Skeletal muscle tissue (tissue), 4 donors: ENCODE results near the gene PSMB7. TPM values are rescaled to one million over a fixed set of nuclear protein-coding genes. Genes with fewer than 3 reads are reported as not detected.

ENCODE experiments used
- H3K27ac ChIP-seq: one replicate; pipeline ENCODE4 v1.7.0; 2013; ENCODE audit warnings: mild to moderate bottlenecking, low read depth, low read length, inconsistent platforms
- H3K27me3 ChIP-seq, 3 donors: one replicate each; pipeline ENCODE4 v1.7.0; 2013; ENCODE audit warnings: low read length in 3 of 3; ENCODE audit not compliant: control insufficient read depth in 3 of 3, insufficient read depth in 3 of 3
- H3K36me3 ChIP-seq, 3 donors: one replicate each; pipeline ENCODE4 v1.7.0; 2013; ENCODE audit warnings: low read length in 3 of 3; ENCODE audit not compliant: control insufficient read depth in 3 of 3, insufficient read depth in 3 of 3
- H3K4me1 ChIP-seq, 3 donors: one replicate each; pipeline ENCODE4 v1.7.0; 2013; ENCODE audit warnings: low read length in 3 of 3, mild to moderate bottlenecking in 3 of 3; ENCODE audit not compliant: control insufficient read depth in 3 of 3, insufficient read depth in 3 of 3
- H3K4me3 ChIP-seq, 3 donors: one replicate each; pipeline ENCODE4 v1.7.0; 2013; ENCODE audit warnings: low read length in 3 of 3
- H3K9ac ChIP-seq, 3 donors: one replicate each; pipeline ENCODE4 v1.7.0; 2013; ENCODE audit warnings: low read length in 3 of 3, mild to moderate bottlenecking in 3 of 3, moderate library complexity in 2 of 3, low read depth in 1 of 3
- H3K9me3 ChIP-seq, 3 donors: one replicate each; pipeline ENCODE4 v1.7.0; 2013; ENCODE audit warnings: low read length in 3 of 3; ENCODE audit not compliant: control insufficient read depth in 3 of 3
- total RNA-seq: library from RNA; depleted of rRNA; stranded (reverse); fragments of >200 nt; gene quantifications from one replicate; pipeline ENCODE4 v1.2.3, GENCODE V29; 2014
- donor health status: Osteomylitis.

The PSMB7 gene
- total RNA-seq, 1 donor from 2014 or later, result 215 TPM

DNA sequence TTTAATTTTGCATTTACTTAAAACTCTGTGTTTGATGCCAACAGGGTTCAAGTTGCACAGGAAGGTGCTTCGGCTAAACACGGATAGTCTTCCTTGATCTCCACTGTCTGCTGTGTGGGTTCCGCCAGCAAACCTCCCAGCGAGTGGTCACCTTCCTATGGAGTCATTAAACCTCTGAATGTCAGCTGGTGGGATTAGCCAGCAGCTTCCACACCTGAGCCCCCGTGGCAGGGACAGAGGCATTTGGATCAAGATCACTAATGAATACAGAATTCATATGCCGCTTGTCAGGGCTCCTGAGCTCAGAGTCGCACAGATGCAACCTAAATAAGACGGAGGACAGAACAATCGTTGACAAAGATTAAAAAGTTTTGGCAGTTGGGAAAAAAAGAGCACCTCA is 39.5 kb downstream of the PSMB7 start:
- H3K27me3 ChIP-seq, result no peaks in the 10 kb centered on the region
- H3K4me1 ChIP-seq, result peaks cover 18 to 29% (median 27%) of the 10 kb centered on the region in 3 donors
- peaks cover 4 to 10% (median 9%) of the 10 kb centered on the region in 3 donors for H3K36me3 ChIP-seq
- no peaks in the 10 kb centered on the region for H3K9me3 ChIP-seq
- H3K4me3 ChIP-seq, result no peak overlapping the region
- H3K27ac ChIP-seq, result no peak overlapping the region
- no peak overlapping the region for H3K9ac ChIP-seq

DNA sequence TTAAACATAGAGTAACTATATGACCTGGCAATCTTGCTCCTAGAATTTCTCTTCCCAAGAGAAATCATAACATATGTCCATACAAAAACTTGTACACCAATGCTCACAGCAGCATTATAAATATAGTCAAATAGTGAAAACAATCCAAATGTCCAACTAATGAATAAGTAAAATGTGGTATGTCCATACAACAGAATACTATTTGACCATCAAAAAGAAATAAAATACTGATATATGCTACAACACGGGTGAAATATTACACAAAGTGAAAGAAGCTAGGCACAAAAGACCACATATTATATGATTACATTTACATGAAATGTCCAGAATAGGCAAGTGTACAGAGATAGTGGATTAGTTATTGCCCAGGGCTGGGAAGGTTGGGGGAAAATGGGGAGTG is 41.4 kb downstream of the PSMB7 start:
- Histone ChIP-seq H3K27ac (no peak overlapping the region), H3K9me3 (no peaks in the 10 kb centered on the region), H3K36me3 (no peaks in the 10 kb centered on the region), H3K27me3 (no peaks in the 10 kb centered on the region), H3K4me3 (no peak overlapping the region), H3K9ac (no peak overlapping the region), H3K4me1 (peaks cover 29 to 42% (median 35%) of the 10 kb centered on the region in 3 donors)

DNA sequence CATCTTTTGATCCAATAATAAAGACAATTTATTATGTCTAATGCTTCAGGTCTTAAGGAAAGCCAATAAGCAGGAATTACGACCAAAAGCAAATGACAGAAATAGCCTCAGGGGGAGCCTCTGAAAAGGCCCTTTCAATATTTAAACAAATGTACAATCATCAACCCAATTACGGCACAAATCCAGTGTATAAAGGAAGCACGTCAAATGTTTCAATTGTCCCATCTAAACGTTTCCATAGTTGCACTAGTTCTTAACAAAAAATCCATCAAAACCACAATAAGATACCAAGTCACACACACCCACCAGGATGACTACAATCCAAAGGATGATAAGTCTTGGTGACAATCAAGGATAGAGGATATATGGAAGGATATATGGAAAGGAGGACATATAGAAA is 41.9 kb downstream of the PSMB7 start:
- no peak overlapping the region for H3K4me3 ChIP-seq
- no peaks in the 10 kb centered on the region for H3K27me3 ChIP-seq
- no peak overlapping the region for H3K9ac ChIP-seq
- no peaks in the 10 kb centered on the region for H3K36me3 ChIP-seq
- no peak overlapping the region for H3K27ac ChIP-seq
- H3K4me1 ChIP-seq, result peaks cover 28 to 42% (median 34%) of the 10 kb centered on the region in 3 donors
- no peaks in the 10 kb centered on the region for H3K9me3 ChIP-seq

- H3K9ac ChIP-seq, result no peak overlapping the region
- no peaks in the 10 kb centered on the region for H3K36me3 ChIP-seq
- peaks cover 16 to 29% (median 23%) of the 10 kb centered on the region in 3 donors for H3K4me1 ChIP-seq
- H3K9me3 ChIP-seq, result no peaks in the 10 kb centered on the region
- no peak overlapping the region for H3K27ac ChIP-seq
- no peaks in the 10 kb centered on the region for H3K27me3 ChIP-seq
- H3K4me3 ChIP-seq, result no peak overlapping the region
Measured at GRCh38 chr9:124372038-124372437, 43.2 kb downstream of the PSMB7 start.

GRCh38 chr9:124370896-124371582 is 44.2 kb downstream of the PSMB7 start:
- Histone ChIP-seq H3K36me3 (no peaks in the 10 kb centered on the region), H3K4me3 (no peak overlapping the region), H3K9ac (no peak overlapping the region), H3K4me1 (peaks cover 14 to 31% (median 22%) of the 10 kb centered on the region in 3 donors), H3K27me3 (no peaks in the 10 kb centered on the region), H3K27ac (no peak overlapping the region), H3K9me3 (no peaks in the 10 kb centered on the region)

- Histone ChIP-seq H3K4me1 (peaks cover 14 to 31% (median 22%) of the 10 kb centered on the region in 3 donors), H3K9me3 (no peaks in the 10 kb centered on the region), H3K27ac (no peak overlapping the region), H3K27me3 (no peaks in the 10 kb centered on the region), H3K36me3 (peaks cover 0 to 11% (median 0%) of the 10 kb centered on the region in 3 donors), H3K9ac (no peak overlapping the region), H3K4me3 (no peak overlapping the region)
Measured at GRCh38 chr9:124369231-124369797, 45.9 kb downstream of the PSMB7 start.

- no peak overlapping the region for H3K4me3 ChIP-seq
- H3K9ac ChIP-seq, result no peak overlapping the region
- H3K4me1 ChIP-seq, result peaks cover 14 to 32% (median 22%) of the 10 kb centered on the region in 3 donors
- no peak overlapping the region for H3K27ac ChIP-seq
- H3K27me3 ChIP-seq, result no peaks in the 10 kb centered on the region
- H3K36me3 ChIP-seq, result peaks cover 0 to 11% (median 0%) of the 10 kb centered on the region in 3 donors
- no peaks in the 10 kb centered on the region for H3K9me3 ChIP-seq
Measured at GRCh38 chr9:124368692-124369091, 46.5 kb downstream of the PSMB7 start.

GRCh38 chr9:124366476-124367220 is 48.6 kb downstream of the PSMB7 start:
- Histone ChIP-seq H3K4me1 (peaks cover 10 to 28% (median 17%) of the 10 kb centered on the region in 3 donors), H3K9me3 (no peaks in the 10 kb centered on the region), H3K27ac (no peak overlapping the region), H3K27me3 (no peaks in the 10 kb centered on the region), H3K9ac (no peak overlapping the region), H3K36me3 (peaks cover 0 to 11% (median 0%) of the 10 kb centered on the region in 3 donors), H3K4me3 (no peak overlapping the region)

- H3K4me1 ChIP-seq, result peaks cover 6 to 24% (median 9%) of the 10 kb centered on the region in 3 donors
- peaks cover 0 to 11% (median 0%) of the 10 kb centered on the region in 3 donors for H3K36me3 ChIP-seq
- H3K9ac ChIP-seq, result no peak overlapping the region
- H3K4me3 ChIP-seq, result no peak overlapping the region
- no peaks in the 10 kb centered on the region for H3K9me3 ChIP-seq
- H3K27ac ChIP-seq, result no peak overlapping the region
- H3K27me3 ChIP-seq, result no peaks in the 10 kb centered on the region
Measured at GRCh38 chr9:124365036-124365435, 50.2 kb downstream of the PSMB7 start.

GRCh38 chr9:124364141-124364540 is 51.1 kb downstream of the PSMB7 start:
- Histone ChIP-seq H3K9me3 (no peaks in the 10 kb centered on the region), H3K9ac (no peak overlapping the region), H3K4me1 (peaks cover under 1 to 20% (median 2%) of the 10 kb centered on the region in 3 donors), H3K27me3 (no peaks in the 10 kb centered on the region), H3K36me3 (peaks cover 0 to 11% (median 0%) of the 10 kb centered on the region in 3 donors), H3K4me3 (no peak overlapping the region), H3K27ac (no peak overlapping the region)
